ENCODE results near the gene EMILIN3.

The EMILIN3 gene

GRCh38 chr20:41390889-41391288, 24.3 kb upstream of the EMILIN3 start:
- DNase-seq: no peak

- DNase-seq: no peak
Observed at GRCh38 chr20:41387444-41387851, 20.8 kb upstream of the EMILIN3 start.

- DNase-seq: no peak
Observed at GRCh38 chr20:41386502-41387427, 20.1 kb upstream of the EMILIN3 start.

- no peak for DNase-seq
Observed at GRCh38 chr20:41382791-41383305, 16.2 kb upstream of the EMILIN3 start.

- DNase-seq: no peak
Observed at GRCh38 chr20:41380551-41381193, 14.1 kb upstream of the EMILIN3 start.

- DNase-seq: no peak
Observed at GRCh38 chr20:41379551-41379950, 12.9 kb upstream of the EMILIN3 start.

GRCh38 chr20:41377275-41377674, 10.7 kb upstream of the EMILIN3 start:
- no peak for DNase-seq

- no peak for DNase-seq
Observed at GRCh38 chr20:41376349-41376748, 9.7 kb upstream of the EMILIN3 start.

- no peak for DNase-seq
Observed at GRCh38 chr20:41375846-41376245, 9.2 kb upstream of the EMILIN3 start.

GRCh38 chr20:41373931-41374920, 7.6 kb upstream of the EMILIN3 start:
- no peak for DNase-seq

- DNase-seq: no peak
Observed at GRCh38 chr20:41373251-41373783, 6.7 kb upstream of the EMILIN3 start.

- no peak for DNase-seq
Observed at GRCh38 chr20:41371371-41371770, 4.8 kb upstream of the EMILIN3 start.

GRCh38 chr20:41370176-41370575, 3.6 kb upstream of the EMILIN3 start:
- no peak for DNase-seq

GRCh38 chr20:41369673-41370072, 3.1 kb upstream of the EMILIN3 start:
- no peak for DNase-seq

- DNase-seq: no peak
Observed at GRCh38 chr20:41367956-41368355, 1.3 kb upstream of the EMILIN3 start.

- DNase-seq: no peak
Observed at GRCh38 chr20:41367393-41367695, 726 bp upstream of the EMILIN3 start.

- no peak for DNase-seq
Observed at GRCh38 chr20:41365777-41366545, 657 bp downstream of the EMILIN3 start.

GRCh38 chr20:41364967-41365765, 1.5 kb downstream of the EMILIN3 start:
- no peak for DNase-seq

- no peak for DNase-seq
Observed at GRCh38 chr20:41364236-41364855, 2.3 kb downstream of the EMILIN3 start.

GRCh38 chr20:41363601-41364000, 3.0 kb downstream of the EMILIN3 start:
- DNase-seq: no peak

- DNase-seq: no peak
Observed at GRCh38 chr20:41362748-41363140, 3.9 kb downstream of the EMILIN3 start.
